SJSA1 (cell line): ENCODE measurements around the gene JAK1. TPM values are rescaled to one million over a fixed set of nuclear protein-coding genes. Genes with fewer than 3 reads are reported as not detected.

Experiments used
- DNase-seq, 2 experiments: peaks; one replicate each; pipeline ENCODE4 v3.0.0-alpha.2; 2015 to 2020; ENCODE audit warnings: low spot score in 2 of 2, low read depth in 1 of 2
- H3K27ac ChIP-seq: fragments of 250-450 bp; sonication (Bioruptor Pico); 2 replicates; pipeline ENCODE4 v1.5.1; 2020; ENCODE audit warnings: mild to moderate bottlenecking, moderate library complexity
- H3K27me3 ChIP-seq: fragments of 250-450 bp; sonication (Bioruptor Pico); replicated peaks from 2 replicates; pipeline ENCODE4 v1.5.1; 2020; ENCODE audit warnings: mild to moderate bottlenecking, moderate library complexity
- H3K36me3 ChIP-seq: fragments of 250-450 bp; sonication (Bioruptor Pico); 2 replicates; pipeline ENCODE4 v1.5.1; 2020; ENCODE audit warnings: mild to moderate bottlenecking
- H3K4me1 ChIP-seq: fragments of 250-450 bp; sonication (Bioruptor Pico); replicated peaks from 2 replicates; pipeline ENCODE4 v1.6.1; 2021; ENCODE audit warnings: mild to moderate bottlenecking
- H3K4me3 ChIP-seq: fragments of 250-450 bp; sonication (Bioruptor Pico); 2 replicates; pipeline ENCODE4 v1.5.1; 2020; ENCODE audit warnings: mild to moderate bottlenecking
- H3K9me3 ChIP-seq: fragments of 250-450 bp; sonication (Bioruptor Pico); replicated peaks from 2 replicates; pipeline ENCODE4 v1.5.1; 2020; ENCODE audit warnings: mild to moderate bottlenecking
- total RNA-seq: library from RNA; depleted of rRNA; stranded (reverse); fragments of >200 nt; shearing (Covaris generic); gene quantifications from 2 replicates; pipeline ENCODE4 v1.2.3, GENCODE V29; 2014

JAK1 gene
- total RNA-seq, 1 experiment from 2014 or later, result 99.7 TPM

- H3K27ac ChIP-seq, result no peak overlapping the region
- peaks cover 8% of the 10 kb centered on the region for H3K36me3 ChIP-seq
- no peaks in the 10 kb centered on the region; the same call in 1 of the 2 replicates for H3K27me3 ChIP-seq
- no peak overlapping the region for H3K4me3 ChIP-seq
- peaks cover 10% of the 10 kb centered on the region for H3K4me1 ChIP-seq
- no peak for DNase-seq
- H3K9me3 ChIP-seq, result no peaks in the 10 kb centered on the region; the same call in 1 of the 2 replicates
Measured at GRCh38 chr1:64969305-64970046, 3.1 kb upstream of the JAK1 start.

- H3K27ac ChIP-seq, result no peak overlapping the region
- H3K36me3 ChIP-seq, result peaks cover 8% of the 10 kb centered on the region
- no peaks in the 10 kb centered on the region; the same call in 1 of the 2 replicates for H3K27me3 ChIP-seq
- H3K9me3 ChIP-seq, result no peaks in the 10 kb centered on the region; the same call in 1 of the 2 replicates
- H3K4me3 ChIP-seq, result no peak overlapping the region
- H3K4me1 ChIP-seq, result peaks cover 10% of the 10 kb centered on the region
- DNase-seq, result no peak
Measured at GRCh38 chr1:64967381-64967780, 1.0 kb upstream of the JAK1 start.

GRCh38 chr1:64965366-64966157, 787 bp downstream of the JAK1 start:
- DNase-seq, result peak; percentile 82 to 83
- Histone ChIP-seq H3K4me3 (peak overlapping the region; percentile 100), H3K27me3 (no peaks in the 10 kb centered on the region), H3K4me1 (peaks cover 10% of the 10 kb centered on the region), H3K9me3 (no peaks in the 10 kb centered on the region; the same call in 1 of the 2 replicates), H3K36me3 (peaks cover 8% of the 10 kb centered on the region), H3K27ac (peak overlapping the region; percentile 93)

- H3K27ac ChIP-seq, result no peak overlapping the region
- peaks cover 10% of the 10 kb centered on the region for H3K4me1 ChIP-seq
- DNase-seq, result no peak
- H3K36me3 ChIP-seq, result peaks cover 8% of the 10 kb centered on the region
- H3K9me3 ChIP-seq, result no peaks in the 10 kb centered on the region; the same call in 1 of the 2 replicates
- H3K27me3 ChIP-seq, result no peaks in the 10 kb centered on the region
- no peak overlapping the region for H3K4me3 ChIP-seq
Measured at GRCh38 chr1:64963466-64963865, 2.9 kb downstream of the JAK1 start.

- Histone ChIP-seq H3K27me3 (no peaks in the 10 kb centered on the region), H3K36me3 (peaks cover 8% of the 10 kb centered on the region), H3K27ac (no peak overlapping the region), H3K4me1 (peaks cover 10% of the 10 kb centered on the region), H3K4me3 (no peak overlapping the region), H3K9me3 (no peaks in the 10 kb centered on the region; the same call in 1 of the 2 replicates)
- no peak for DNase-seq
Measured at GRCh38 chr1:64962441-64962840, 3.9 kb downstream of the JAK1 start.

- no peaks in the 10 kb centered on the region; the same call in 1 of the 2 replicates for H3K9me3 ChIP-seq
- H3K4me1 ChIP-seq, result peaks cover 9% of the 10 kb centered on the region
Measured at GRCh38 chr1:64961923-64962322, 4.4 kb downstream of the JAK1 start.

GRCh38 chr1:64960731-64961130, 5.6 kb downstream of the JAK1 start:
- Histone ChIP-seq H3K27me3 (no peaks in the 10 kb centered on the region), H3K9me3 (no peaks in the 10 kb centered on the region), H3K4me3 (no peak overlapping the region), H3K4me1 (peaks cover 7% of the 10 kb centered on the region), H3K27ac (no peak overlapping the region), H3K36me3 (peaks cover 2% of the 10 kb centered on the region)
- no peak for DNase-seq

More at GRCh38 chr1:64961923-64962322, 4.4 kb downstream of the JAK1 start:
- Histone ChIP-seq H3K4me3 (no peak overlapping the region), H3K27me3 (no peaks in the 10 kb centered on the region), H3K36me3 (peaks cover 8% of the 10 kb centered on the region), H3K27ac (no peak overlapping the region)
- no peak for DNase-seq

GRCh38 chr1:64959986-64960385, 6.4 kb downstream of the JAK1 start:
- Histone ChIP-seq H3K4me3 (no peak overlapping the region), H3K36me3 (no peaks in the 10 kb centered on the region), H3K27me3 (no peaks in the 10 kb centered on the region), H3K27ac (no peak overlapping the region), H3K4me1 (peaks cover 3% of the 10 kb centered on the region), H3K9me3 (no peaks in the 10 kb centered on the region)
- DNase-seq, result no peak

- no peak for DNase-seq
- H3K27ac ChIP-seq, result no peak overlapping the region
- no peaks in the 10 kb centered on the region for H3K9me3 ChIP-seq
- H3K27me3 ChIP-seq, result no peaks in the 10 kb centered on the region
- H3K4me1 ChIP-seq, result no peaks in the 10 kb centered on the region
- no peaks in the 10 kb centered on the region for H3K36me3 ChIP-seq
- no peak overlapping the region for H3K4me3 ChIP-seq
Measured at GRCh38 chr1:64956733-64957441, 9.5 kb downstream of the JAK1 start.

- no peaks in the 10 kb centered on the region for H3K4me1 ChIP-seq
Measured at GRCh38 chr1:64956010-64956640, 10.2 kb downstream of the JAK1 start.

GRCh38 chr1:64955097-64956009, 11.0 kb downstream of the JAK1 start:
- Histone ChIP-seq H3K9me3 (no peaks in the 10 kb centered on the region), H3K27me3 (no peaks in the 10 kb centered on the region), H3K36me3 (no peaks in the 10 kb centered on the region), H3K4me1 (no peaks in the 10 kb centered on the region), H3K27ac (no peak overlapping the region), H3K4me3 (no peak overlapping the region)
- no peak for DNase-seq

More at GRCh38 chr1:64956010-64956640, 10.2 kb downstream of the JAK1 start:
- H3K9me3 ChIP-seq, result no peaks in the 10 kb centered on the region
- DNase-seq, result no peak
- H3K4me3 ChIP-seq, result no peak overlapping the region
- no peaks in the 10 kb centered on the region for H3K27me3 ChIP-seq
- no peaks in the 10 kb centered on the region for H3K36me3 ChIP-seq
- H3K27ac ChIP-seq, result no peak overlapping the region

GRCh38 chr1:64953241-64953640, 13.1 kb downstream of the JAK1 start:
- Histone ChIP-seq H3K9me3 (no peaks in the 10 kb centered on the region), H3K4me1 (no peaks in the 10 kb centered on the region; the same call in 1 of the 2 replicates), H3K27ac (no peak overlapping the region), H3K27me3 (no peaks in the 10 kb centered on the region), H3K36me3 (no peaks in the 10 kb centered on the region), H3K4me3 (no peak overlapping the region)
- DNase-seq, result no peak
